ENCODE measurements around the gene EPHA6. TPM values are rescaled to one million over a fixed set of nuclear protein-coding genes. Genes with fewer than 3 reads are reported as not detected.

The EPHA6 gene
- total and polyA plus RNA-seq, 9 donors: 0.07 to 0.62 (median 0.18) TPM

DNA sequence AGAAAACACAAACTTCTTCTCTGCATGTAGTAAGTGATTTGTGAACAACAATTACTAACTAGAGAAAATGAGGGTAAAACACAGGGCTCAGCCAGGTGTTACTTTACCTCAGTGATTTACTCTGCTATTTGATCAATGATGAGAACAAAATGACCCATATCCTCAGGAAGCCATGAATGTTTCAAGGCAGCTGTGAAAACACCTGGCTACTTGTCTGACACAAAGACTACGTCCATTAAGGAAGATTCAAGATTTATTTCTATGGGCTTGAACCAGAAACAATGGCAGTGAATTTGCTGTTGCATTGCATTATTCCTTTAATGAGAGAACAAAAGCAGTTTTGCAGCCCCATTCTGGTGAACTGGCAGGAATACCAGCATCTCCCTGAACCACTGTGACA lies 575.5 kb downstream of the EPHA6 start:
- Histone ChIP-seq H3K36me3 (ENCODE audit: control insufficient read depth, insufficient read depth, low read length) (no peaks in the 10 kb centered on the region), H3K27me3 (ENCODE audit: control insufficient read depth, insufficient read depth, low read length) (no peaks in the 10 kb centered on the region), H3K4me3 (ENCODE audit: low read length) (no peak overlapping the region), H3K4me1 (ENCODE audit: control insufficient read depth, insufficient read depth, low read length) (no peaks in the 10 kb centered on the region), H3K27ac (ENCODE audit: low read length) (no peak overlapping the region), H3K9me3 (replicated peaks; ENCODE audit: control insufficient read depth, low read depth, low read length) (no peaks in the 10 kb centered on the region)
- DNase-seq: no peak
- 29% methylated on average over 1 of the region's 1 CpG for WGBS (ENCODE audit: insufficient coverage)

DNA sequence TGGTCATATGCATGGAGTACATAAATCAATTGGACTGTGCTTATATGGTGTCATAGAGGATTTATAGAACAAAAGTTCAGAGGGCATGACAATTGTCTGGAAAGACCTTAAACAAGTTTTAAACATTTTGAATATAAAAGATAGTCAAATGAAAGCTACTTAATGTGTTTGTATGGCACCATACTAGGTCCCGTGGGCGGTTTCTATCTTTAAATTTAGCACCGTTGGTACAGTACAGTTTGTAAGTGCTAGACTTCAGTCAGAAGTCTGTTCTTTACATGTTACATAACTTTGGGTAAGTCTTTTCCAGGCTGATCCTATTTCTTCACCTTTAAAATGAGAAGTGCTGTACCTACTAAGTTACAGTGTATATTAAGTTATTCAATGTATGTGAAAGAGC lies 576.8 kb downstream of the EPHA6 start:
- no peak overlapping the region for H3K27ac ChIP-seq (ENCODE audit: low read length)
- no peaks in the 10 kb centered on the region for H3K36me3 ChIP-seq (ENCODE audit: control insufficient read depth, insufficient read depth, low read length)
- DNase-seq: no peak
- H3K4me1 ChIP-seq (ENCODE audit: control insufficient read depth, insufficient read depth, low read length): no peaks in the 10 kb centered on the region
- no peak overlapping the region for H3K4me3 ChIP-seq (ENCODE audit: low read length)
- H3K9me3 ChIP-seq (replicated peaks; ENCODE audit: control insufficient read depth, low read depth, low read length): no peaks in the 10 kb centered on the region
- 100% methylated on average over 2 of the region's 3 CpGs for WGBS (ENCODE audit: insufficient coverage)
- H3K27me3 ChIP-seq (ENCODE audit: control insufficient read depth, insufficient read depth, low read length): no peaks in the 10 kb centered on the region

DNA sequence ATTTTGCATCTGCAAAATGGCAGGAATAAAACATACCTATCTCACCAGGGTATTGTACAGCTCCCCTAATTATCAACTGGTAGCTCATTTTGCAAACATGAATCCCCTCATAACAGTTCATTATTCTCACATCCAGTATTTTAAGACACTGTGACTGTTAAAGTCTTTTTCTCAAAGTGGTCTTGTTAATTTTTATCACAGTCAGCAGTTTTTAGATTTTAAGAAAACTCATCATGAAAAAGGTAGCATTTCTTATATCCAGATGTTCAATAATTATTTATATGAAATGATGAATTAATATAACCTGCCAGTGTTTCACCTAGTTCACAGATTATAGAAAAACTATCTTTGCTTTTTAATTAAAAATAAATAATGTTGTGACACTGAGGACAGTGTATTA lies 595.2 kb downstream of the EPHA6 start:
- Histone ChIP-seq H3K36me3 (ENCODE audit: control insufficient read depth, insufficient read depth, low read length) (no peaks in the 10 kb centered on the region), H3K27ac (ENCODE audit: low read length) (no peak overlapping the region), H3K9me3 (replicated peaks; ENCODE audit: control insufficient read depth, low read depth, low read length) (no peaks in the 10 kb centered on the region), H3K4me1 (ENCODE audit: control insufficient read depth, insufficient read depth, low read length) (no peaks in the 10 kb centered on the region), H3K27me3 (ENCODE audit: control insufficient read depth, insufficient read depth, low read length) (no peaks in the 10 kb centered on the region), H3K4me3 (ENCODE audit: low read length) (no peak overlapping the region)
- no peak for DNase-seq

DNA sequence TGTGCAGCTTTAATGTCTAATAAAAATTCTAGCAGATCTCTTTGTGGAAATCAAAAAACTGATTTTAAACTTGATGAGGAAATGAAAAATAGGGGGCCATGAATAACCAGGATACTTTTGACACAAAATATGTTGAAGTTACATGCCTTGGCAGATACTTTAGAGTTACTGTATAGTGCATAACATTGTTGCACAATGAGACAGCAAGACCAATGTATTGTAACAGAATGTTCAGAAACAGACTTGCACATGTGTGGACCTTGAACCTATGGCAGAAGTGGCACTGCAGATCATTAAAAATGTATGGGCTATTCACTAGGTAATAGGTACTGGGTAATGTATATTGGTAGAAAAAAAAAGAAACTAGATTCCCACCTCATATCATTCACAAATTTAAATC lies 607.2 kb downstream of the EPHA6 start:
- no peaks in the 10 kb centered on the region for H3K27me3 ChIP-seq (ENCODE audit: control insufficient read depth, insufficient read depth, low read length)
- H3K4me1 ChIP-seq (ENCODE audit: control insufficient read depth, insufficient read depth, low read length): no peaks in the 10 kb centered on the region
- H3K9me3 ChIP-seq (replicated peaks; ENCODE audit: control insufficient read depth, low read depth, low read length): peaks cover 5% of the 10 kb centered on the region
- no peak overlapping the region for H3K27ac ChIP-seq (ENCODE audit: low read length)
- H3K36me3 ChIP-seq (ENCODE audit: control insufficient read depth, insufficient read depth, low read length): no peaks in the 10 kb centered on the region
- no peak overlapping the region for H3K4me3 ChIP-seq (ENCODE audit: low read length)
- no peak for DNase-seq

DNA sequence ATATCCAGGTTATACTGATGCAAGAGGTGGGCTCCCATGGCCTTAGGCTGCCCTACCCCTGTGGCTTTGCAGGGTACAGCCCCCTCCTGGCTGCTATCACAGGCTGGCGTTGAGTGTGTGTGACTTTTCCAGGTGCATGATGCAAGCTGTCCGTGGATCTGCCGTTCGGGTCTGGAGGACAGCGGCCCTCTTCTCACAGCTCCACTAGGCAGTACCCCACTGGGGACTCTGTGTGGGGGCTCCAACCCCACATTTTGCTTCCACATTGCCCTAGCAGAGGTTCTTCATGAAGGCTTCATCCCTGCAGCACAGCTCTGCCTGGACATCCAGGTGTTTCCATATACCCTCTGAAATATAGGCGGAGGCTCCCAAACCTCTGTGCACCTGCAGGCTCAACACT lies 610.6 kb downstream of the EPHA6 start:
- Histone ChIP-seq H3K9me3 (replicated peaks; ENCODE audit: control insufficient read depth, low read depth, low read length) (peaks cover 5% of the 10 kb centered on the region), H3K4me3 (ENCODE audit: low read length) (no peak overlapping the region), H3K27me3 (ENCODE audit: control insufficient read depth, insufficient read depth, low read length) (no peaks in the 10 kb centered on the region), H3K4me1 (ENCODE audit: control insufficient read depth, insufficient read depth, low read length) (no peaks in the 10 kb centered on the region), H3K36me3 (ENCODE audit: control insufficient read depth, insufficient read depth, low read length) (no peaks in the 10 kb centered on the region), H3K27ac (ENCODE audit: low read length) (no peak overlapping the region)
- no peak for DNase-seq
- WGBS (ENCODE audit: insufficient coverage): 85% methylated on average over 6 of the region's 6 CpGs

DNA sequence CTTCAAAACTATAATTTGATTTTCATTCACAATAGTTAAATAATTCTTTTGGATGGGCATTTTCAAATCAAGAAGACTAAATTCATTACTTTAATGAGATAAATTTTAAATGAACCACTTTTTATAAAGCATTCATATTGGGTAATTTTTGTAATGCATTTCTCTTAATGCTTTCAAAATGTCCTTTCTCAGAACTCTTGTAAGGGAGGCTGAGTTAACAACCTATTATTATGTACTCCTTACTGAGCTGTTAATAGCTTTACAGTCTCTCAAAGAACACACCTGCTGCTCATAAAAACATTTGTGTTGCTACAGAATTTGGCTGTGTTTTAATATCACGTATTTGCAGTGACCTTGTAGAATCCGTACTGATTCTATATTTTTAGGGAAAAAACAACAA lies 616.2 kb downstream of the EPHA6 start:
- DNase-seq: no peak
- Histone ChIP-seq H3K4me3 (ENCODE audit: low read length) (no peak overlapping the region), H3K36me3 (ENCODE audit: control insufficient read depth, insufficient read depth, low read length) (no peaks in the 10 kb centered on the region), H3K27me3 (ENCODE audit: control insufficient read depth, insufficient read depth, low read length) (no peaks in the 10 kb centered on the region), H3K9me3 (replicated peaks; ENCODE audit: control insufficient read depth, low read depth, low read length) (no peaks in the 10 kb centered on the region), H3K27ac (ENCODE audit: low read length) (no peak overlapping the region), H3K4me1 (ENCODE audit: control insufficient read depth, insufficient read depth, low read length) (no peaks in the 10 kb centered on the region)
- WGBS (ENCODE audit: insufficient coverage): no CpG with 5 or more reads among the region's 2 CpGs

DNA sequence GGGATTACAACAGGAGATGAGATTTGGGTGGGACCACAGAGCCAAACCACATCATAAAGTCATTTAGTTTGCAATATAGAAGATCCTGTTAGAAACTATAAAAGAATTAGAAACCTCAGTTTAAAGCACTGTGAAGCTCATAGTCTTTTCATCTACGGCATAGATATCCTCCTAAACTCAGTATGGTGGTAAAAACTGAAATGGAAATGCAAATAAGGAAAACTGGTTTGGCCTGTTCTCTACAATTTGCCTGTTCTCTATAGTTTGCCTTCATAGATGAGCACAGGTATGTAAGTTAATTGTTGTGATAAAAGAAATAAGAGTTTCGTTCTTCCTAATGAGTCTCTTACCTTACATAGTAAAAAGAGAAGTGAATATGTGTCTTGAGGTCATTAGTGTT lies 618.5 kb downstream of the EPHA6 start:
- H3K4me1 ChIP-seq (ENCODE audit: control insufficient read depth, insufficient read depth, low read length): no peaks in the 10 kb centered on the region
- no peak overlapping the region for H3K27ac ChIP-seq (ENCODE audit: low read length)
- H3K27me3 ChIP-seq (ENCODE audit: control insufficient read depth, insufficient read depth, low read length): no peaks in the 10 kb centered on the region
- no peaks in the 10 kb centered on the region for H3K36me3 ChIP-seq (ENCODE audit: control insufficient read depth, insufficient read depth, low read length)
- H3K9me3 ChIP-seq (replicated peaks; ENCODE audit: control insufficient read depth, low read depth, low read length): no peaks in the 10 kb centered on the region
- DNase-seq: no peak
- no CpG with 5 or more reads among the region's 2 CpGs for WGBS (ENCODE audit: insufficient coverage)
- no peak overlapping the region for H3K4me3 ChIP-seq (ENCODE audit: low read length)

DNA sequence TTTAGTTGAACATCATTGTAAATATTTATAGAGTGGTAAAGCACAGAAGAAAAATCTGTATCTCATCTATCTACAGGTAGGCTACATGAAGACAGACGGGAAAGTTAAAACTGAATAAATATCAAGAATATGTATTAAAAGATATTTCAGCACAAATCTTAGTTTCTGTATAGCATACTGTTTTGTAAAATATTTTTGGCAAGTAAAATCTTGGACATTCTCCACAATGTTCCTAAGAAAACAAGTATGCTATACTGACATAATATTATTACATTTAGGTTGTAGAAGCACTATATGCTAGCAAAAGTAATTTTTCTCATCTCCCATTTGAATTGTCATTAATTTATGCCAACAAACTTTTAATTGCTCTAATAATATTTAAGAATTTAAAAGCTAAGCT lies 623.7 kb downstream of the EPHA6 start:
- no CpG with 5 or more reads among the region's 1 CpG for WGBS (ENCODE audit: insufficient coverage)
- Histone ChIP-seq H3K36me3 (ENCODE audit: control insufficient read depth, insufficient read depth, low read length) (no peaks in the 10 kb centered on the region), H3K4me1 (ENCODE audit: control insufficient read depth, insufficient read depth, low read length) (no peaks in the 10 kb centered on the region), H3K27me3 (ENCODE audit: control insufficient read depth, insufficient read depth, low read length) (no peaks in the 10 kb centered on the region), H3K9me3 (replicated peaks; ENCODE audit: control insufficient read depth, low read depth, low read length) (no peaks in the 10 kb centered on the region), H3K4me3 (ENCODE audit: low read length) (no peak overlapping the region), H3K27ac (ENCODE audit: low read length) (no peak overlapping the region)
- peak; percentile 56 for DNase-seq

DNA sequence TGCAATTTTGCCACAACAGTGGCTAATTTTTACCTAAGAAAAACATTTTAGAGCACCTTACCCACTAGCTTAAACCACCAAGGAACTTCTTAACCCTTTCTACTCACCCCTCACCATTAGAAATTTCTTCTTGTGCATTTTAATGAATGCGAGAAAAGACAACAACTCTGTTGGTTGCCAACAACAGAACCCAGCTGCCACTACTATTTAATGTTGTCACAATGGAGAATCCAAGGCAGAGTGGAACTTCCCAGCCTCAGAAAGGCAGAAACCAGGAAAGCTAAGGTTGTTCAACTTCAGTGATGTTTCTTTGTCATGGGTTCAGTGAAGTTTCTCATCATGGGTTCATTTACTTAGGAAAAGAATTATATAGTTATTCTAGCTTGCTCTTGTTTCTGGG lies 625.0 kb downstream of the EPHA6 start:
- Histone ChIP-seq H3K9me3 (replicated peaks; ENCODE audit: control insufficient read depth, low read depth, low read length) (no peaks in the 10 kb centered on the region), H3K27ac (ENCODE audit: low read length) (no peak overlapping the region), H3K4me3 (ENCODE audit: low read length) (no peak overlapping the region), H3K27me3 (ENCODE audit: control insufficient read depth, insufficient read depth, low read length) (no peaks in the 10 kb centered on the region), H3K36me3 (ENCODE audit: control insufficient read depth, insufficient read depth, low read length) (no peaks in the 10 kb centered on the region), H3K4me1 (ENCODE audit: control insufficient read depth, insufficient read depth, low read length) (no peaks in the 10 kb centered on the region)
- DNase-seq: no peak
- no CpG with 5 or more reads among the region's 1 CpG for WGBS (ENCODE audit: insufficient coverage)

DNA sequence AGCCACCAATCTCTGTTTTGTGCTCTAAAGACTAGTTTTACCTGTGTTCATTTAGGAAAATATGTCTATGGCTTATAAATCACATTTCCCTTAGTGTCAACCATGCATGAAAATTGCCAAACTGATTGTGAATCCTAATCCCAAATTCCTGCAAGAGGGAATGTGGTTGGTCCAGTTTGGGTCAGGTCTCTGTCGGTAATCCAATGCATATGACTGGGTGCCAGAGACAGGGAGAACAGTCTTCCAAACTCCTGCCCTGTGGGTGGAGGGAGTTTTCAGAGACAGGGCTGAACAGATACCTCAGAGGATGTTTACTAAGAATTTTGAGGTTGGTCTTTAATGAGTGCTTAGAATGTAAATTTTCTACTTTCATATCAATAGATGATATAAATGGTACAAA lies 649.6 kb downstream of the EPHA6 start:
- no peaks in the 10 kb centered on the region for H3K9me3 ChIP-seq (replicated peaks; ENCODE audit: control insufficient read depth, low read depth, low read length)
- H3K4me1 ChIP-seq (ENCODE audit: control insufficient read depth, insufficient read depth, low read length): no peaks in the 10 kb centered on the region
- WGBS (ENCODE audit: insufficient coverage): 0% methylated on average over 1 of the region's 1 CpG
- H3K27me3 ChIP-seq (ENCODE audit: control insufficient read depth, insufficient read depth, low read length): no peaks in the 10 kb centered on the region
- H3K36me3 ChIP-seq (ENCODE audit: control insufficient read depth, insufficient read depth, low read length): no peaks in the 10 kb centered on the region
- H3K27ac ChIP-seq (ENCODE audit: low read length): no peak overlapping the region
- peak; percentile 1 for DNase-seq
- no peak overlapping the region for H3K4me3 ChIP-seq (ENCODE audit: low read length)

DNA sequence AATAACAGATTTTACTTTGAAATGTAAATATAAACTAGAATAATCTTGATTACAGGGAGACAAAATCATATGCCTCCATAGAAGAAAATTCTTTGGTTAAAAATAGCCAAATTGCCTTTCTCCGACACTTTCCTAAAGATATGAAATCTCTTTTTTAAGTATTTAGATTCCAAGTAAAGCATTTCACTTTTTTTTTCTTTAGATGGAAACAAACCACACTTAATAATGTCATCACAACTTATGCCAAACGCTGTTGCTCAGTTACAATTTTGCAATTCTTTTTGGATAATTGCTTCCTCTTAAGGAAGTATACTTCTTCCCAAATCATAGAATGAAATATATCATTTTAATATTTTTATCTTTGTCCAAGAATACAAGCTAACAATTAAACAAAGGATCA lies 656.1 kb downstream of the EPHA6 start:
- H3K27ac ChIP-seq (ENCODE audit: low read length): no peak overlapping the region
- H3K36me3 ChIP-seq (ENCODE audit: control insufficient read depth, insufficient read depth, low read length): no peaks in the 10 kb centered on the region
- WGBS (ENCODE audit: insufficient coverage): no CpG with 5 or more reads among the region's 2 CpGs

More for the DNA sequence above, 656.1 kb downstream of the EPHA6 start:
- H3K4me3 ChIP-seq (ENCODE audit: low read length): no peak overlapping the region
- no peaks in the 10 kb centered on the region for H3K27me3 ChIP-seq (ENCODE audit: control insufficient read depth, insufficient read depth, low read length)
- no peaks in the 10 kb centered on the region for H3K4me1 ChIP-seq (ENCODE audit: control insufficient read depth, insufficient read depth, low read length)
- H3K9me3 ChIP-seq (replicated peaks; ENCODE audit: control insufficient read depth, low read depth, low read length): no peaks in the 10 kb centered on the region
- peak; percentile 32 for DNase-seq

Data from muscle of leg (tissue), 11 donors.